Left renal cortex interstitium (tissue), 4 donors: ENCODE data around the gene CELF3. TPM values are rescaled to one million over a fixed set of nuclear protein-coding genes. Genes with fewer than 3 reads are reported as not detected.

Experiments used
- DNase-seq, 4 donors: peaks; one replicate each; pipeline ENCODE4 v3.0.0-alpha.2; 2013; ENCODE audit warnings: low read depth in 4 of 4, low spot score in 2 of 4, missing footprints in 1 of 4
- polyA plus RNA-seq, 4 donors: library from polyadenylated mRNA; unstranded; fragments of 120-200 nt; gene quantifications; one replicate each; pipeline ENCODE4 v1.2.1, GENCODE V29; 2013; ENCODE audit not compliant: insufficient read length in 4 of 4

Gene CELF3
- polyA plus RNA-seq, 4 donors: 0.20 to 0.77 (median 0.46) TPM

- DNase-seq: no peak
Measured at GRCh38 chr1:151720974-151721787, 4.6 kb upstream of the CELF3 start, which contains the start of gene RIIAD1. Gene RIIAD1 (plus strand): TSS chr1:151721522. CDS start chr1:151721537, 15 bp downstream.

GRCh38 chr1:151720554-151720953 is 4.0 kb upstream of the CELF3 start:
- no peak for DNase-seq

- DNase-seq: no peak
Measured at GRCh38 chr1:151720125-151720524, 3.5 kb upstream of the CELF3 start.

- DNase-seq: no peak
Measured at GRCh38 chr1:151718666-151719065, 2.1 kb upstream of the CELF3 start.

GRCh38 chr1:151718011-151718431 is 1.4 kb upstream of the CELF3 start:
- DNase-seq: no peak

GRCh38 chr1:151716405-151716762 is 219 bp downstream of the CELF3 start:
- no peak for DNase-seq

DNA sequence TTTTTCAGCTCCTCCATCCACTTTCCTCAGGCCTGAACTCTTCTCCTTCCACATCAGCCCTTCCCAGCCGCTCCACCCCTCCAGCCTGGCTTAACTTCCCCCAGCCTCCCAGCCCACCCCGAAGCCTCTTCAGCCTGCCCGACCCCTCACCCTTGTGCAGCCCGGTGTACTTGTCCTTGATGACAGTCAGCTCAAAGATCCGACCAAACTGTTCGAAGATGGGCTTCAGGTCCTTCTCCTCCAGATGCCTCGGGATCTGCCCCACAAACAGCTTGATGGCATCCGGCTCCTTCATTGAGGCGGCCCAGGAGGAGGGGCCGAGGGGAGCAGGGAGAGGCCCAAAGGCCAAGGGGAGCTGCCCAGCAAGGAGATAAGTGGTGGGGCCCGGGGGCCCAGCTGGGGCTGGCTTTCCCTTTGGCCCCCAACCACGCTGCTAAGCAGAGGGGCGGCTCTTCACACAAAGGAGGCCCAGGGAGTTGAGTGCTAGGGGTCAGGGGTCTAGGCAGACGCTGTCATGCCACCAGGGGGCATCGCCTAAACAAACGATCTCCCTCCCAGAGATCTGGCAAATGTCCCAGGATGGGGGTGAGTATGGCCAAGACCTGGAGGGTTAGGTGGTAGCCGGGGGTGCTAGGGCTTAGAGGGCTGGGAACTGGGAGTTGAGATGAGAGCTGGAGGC is 738 bp downstream of the CELF3 start:
- no peak for DNase-seq

- no peak for DNase-seq
Measured at GRCh38 chr1:151714820-151715725, 1.5 kb downstream of the CELF3 start.

- no peak for DNase-seq
Measured at GRCh38 chr1:151713874-151714273, 2.7 kb downstream of the CELF3 start.

DNA sequence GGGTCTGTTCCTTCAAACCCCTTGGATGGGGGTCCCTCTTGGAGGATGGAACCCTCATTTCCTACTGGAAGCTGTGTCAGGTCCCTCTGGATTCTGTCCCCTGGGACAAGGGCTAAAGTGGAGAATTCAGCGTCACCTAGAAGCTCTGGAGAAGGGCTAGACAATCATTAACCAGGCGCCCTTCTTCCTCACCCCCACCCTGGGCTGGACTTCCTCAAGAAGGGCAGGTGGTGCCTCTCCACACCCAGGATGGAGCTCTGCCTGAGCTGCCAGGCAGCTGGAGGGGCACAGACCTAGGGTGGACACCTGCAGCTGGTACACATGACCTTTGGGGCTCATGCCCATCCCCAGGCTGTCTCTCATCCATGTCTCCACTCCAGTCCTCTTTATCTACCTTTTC is 3.6 kb downstream of the CELF3 start:
- no peak for DNase-seq

- DNase-seq: no peak
Measured at GRCh38 chr1:151711951-151712350, 4.7 kb downstream of the CELF3 start.

DNA sequence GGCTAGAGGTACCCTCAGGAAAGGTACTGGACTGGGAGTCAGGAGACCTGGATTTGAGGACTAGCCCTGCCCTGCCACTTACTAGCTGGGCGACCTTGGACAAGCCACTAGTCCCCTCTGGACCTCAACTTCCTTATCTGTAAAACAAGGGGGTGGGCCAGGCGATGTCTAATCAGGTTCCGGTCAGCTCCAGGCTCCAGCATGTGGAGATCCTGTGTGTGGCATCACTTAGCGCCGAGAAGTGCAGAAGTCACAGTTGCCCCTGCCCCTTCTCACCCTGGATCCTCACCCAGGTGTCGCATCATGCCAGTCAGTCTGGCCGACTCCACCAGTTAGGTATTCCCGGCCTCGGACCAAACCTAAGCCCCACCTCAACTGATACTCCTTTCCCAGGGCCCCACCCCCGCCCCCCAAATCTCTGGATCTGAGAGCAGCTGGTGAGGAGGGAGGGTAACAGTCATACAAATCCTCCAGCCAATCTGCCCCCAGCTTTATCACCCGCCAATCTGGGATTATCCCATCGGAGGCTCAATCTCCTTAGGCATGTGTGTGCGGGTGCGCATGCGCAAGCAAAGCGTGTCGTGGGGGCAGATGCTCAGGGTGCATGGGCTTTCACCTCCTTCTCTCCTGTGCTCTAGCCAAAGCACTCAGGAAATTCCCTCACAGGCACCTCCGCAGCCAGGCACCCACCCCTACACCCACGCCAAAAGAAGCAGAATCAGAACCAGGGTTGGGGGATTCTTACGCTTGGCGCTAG is 5.4 kb downstream of the CELF3 start:
- DNase-seq: no peak

- no peak for DNase-seq
Measured at GRCh38 chr1:151710187-151710840, 6.3 kb downstream of the CELF3 start.

DNA sequence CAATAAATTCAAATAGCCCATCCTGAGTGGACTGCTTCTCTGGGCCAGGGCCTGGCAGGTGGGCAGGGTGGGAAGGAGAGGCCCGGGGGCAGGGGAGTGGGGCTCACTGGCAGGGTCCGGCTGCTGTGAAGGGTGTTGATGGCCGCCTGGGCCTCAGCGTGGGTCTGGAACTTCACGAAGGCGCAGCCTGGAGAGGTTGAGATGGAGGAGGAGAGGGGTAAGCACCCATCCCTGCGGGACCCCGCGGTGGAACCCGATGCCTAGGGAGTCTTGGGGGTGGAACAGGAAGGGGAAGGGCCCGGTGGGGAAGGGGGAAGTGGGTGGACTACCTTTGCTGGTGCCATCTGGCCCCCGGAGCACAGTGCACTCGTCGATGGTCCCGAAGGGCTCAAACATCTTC is 7.7 kb downstream of the CELF3 start:
- DNase-seq: no peak

- no peak for DNase-seq
Measured at GRCh38 chr1:151707541-151708065, 9.0 kb downstream of the CELF3 start.

DNA sequence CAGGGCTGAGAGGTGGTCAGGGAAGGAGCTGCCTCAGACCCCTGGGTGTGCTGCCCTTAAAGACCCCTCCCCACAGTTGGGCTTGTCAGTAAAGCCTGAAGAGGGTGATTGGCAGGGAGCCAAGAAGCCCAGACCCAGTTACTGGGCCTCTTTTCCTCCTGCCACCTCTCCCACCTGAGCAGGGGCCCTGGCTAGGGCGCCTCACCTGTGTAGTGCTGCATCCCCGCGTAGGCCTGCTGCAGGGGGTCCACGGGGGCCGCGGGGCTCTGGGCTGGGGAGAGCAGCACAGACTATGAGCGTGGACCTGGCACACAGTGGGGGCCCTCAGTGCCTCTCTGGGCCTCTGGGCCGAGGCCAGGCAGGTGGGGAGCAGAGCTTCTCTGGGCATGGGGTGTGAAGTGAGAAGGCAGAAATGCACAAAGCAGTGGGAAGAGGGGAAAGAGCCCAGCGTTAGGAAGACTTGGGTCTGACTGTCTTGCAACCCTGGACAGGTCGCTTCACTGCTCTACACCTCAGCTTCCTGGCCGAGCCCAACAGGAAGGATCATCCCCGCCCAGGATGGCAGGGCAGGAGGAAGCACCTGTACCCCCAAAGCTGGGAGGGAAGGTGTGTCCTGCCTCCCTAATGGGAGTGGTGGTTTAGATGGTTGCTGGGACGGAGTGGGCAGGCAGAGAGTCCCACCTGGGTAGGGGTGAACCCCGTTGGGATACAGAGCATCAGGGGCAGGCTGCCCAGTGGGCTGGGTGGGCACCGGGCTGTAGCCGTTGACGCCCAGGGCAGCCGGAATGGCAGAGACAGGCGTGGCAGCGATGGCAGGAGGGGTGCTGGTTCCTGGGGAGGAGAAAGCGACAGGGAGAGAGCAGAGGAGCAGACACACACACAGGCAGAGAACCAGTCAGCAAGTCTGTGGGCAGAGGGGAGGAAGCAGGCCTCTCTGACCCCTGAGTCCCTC is 9.9 kb downstream of the CELF3 start:
- no peak for DNase-seq

GRCh38 chr1:151705753-151706463 is 10.7 kb downstream of the CELF3 start:
- DNase-seq: no peak

- no peak for DNase-seq
Measured at GRCh38 chr1:151705146-151705545, 11.5 kb downstream of the CELF3 start.
